Activated CD4-positive, CD25-positive, alpha-beta regulatory T cell treated with anti-CD3 and anti-CD28 coated beads, Interleukin-2, amount 50 U/mL, for 16 hours (primary cell): ENCODE results near the gene PHACTR1.
"Not testable (repeated sequence)": the region's sequence is repeated elsewhere in the genome, so short reads cannot be mapped to it uniquely, and the experiment has no call there.

Experiments used
- DNase-seq: peaks from one replicate; pipeline ENCODE4 v3.0.0-alpha.2; 2020; ENCODE audit warnings: low read depth, low spot score

The PHACTR1 gene

DNA sequence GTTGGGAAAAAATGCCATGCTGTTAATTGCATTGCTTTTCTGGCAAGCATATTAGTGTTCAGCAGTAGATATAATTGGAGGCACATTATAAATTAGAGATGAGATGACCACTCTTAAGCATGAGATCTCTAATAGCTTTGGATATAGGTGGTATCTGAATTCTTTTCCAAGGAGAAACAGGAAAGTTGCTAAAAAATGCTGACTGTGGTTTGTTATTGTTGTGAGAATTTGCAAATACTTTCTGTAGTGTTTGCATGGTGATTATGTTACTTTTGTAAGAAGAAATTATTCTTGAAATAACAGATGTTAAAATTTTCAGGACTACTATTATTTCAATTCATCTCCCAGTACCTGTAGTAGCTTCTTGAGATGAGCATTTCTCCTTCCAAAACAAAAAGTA, 386.6 kb downstream of the PHACTR1 start:
- DNase-seq, result no peak

DNA sequence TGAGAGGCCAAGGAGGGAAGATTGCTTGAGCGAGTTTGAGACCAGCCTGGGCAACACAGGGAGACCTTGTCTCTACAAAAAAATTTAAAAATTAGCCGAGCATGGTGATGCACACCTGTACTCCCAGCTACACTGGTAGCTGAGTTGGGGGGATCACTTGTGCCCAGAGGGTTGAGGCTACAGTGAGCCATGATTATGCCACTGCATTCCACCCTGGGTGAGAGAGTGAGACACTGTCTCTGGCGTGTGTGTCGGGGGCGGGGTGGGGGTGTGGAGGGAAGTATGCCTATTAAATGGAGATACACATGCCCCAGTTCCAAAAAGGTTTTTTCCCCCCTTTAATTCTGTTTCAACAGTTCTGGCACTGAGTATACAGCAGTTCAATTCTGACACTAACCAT, 388.6 kb downstream of the PHACTR1 start:
- DNase-seq, result no peak

DNA sequence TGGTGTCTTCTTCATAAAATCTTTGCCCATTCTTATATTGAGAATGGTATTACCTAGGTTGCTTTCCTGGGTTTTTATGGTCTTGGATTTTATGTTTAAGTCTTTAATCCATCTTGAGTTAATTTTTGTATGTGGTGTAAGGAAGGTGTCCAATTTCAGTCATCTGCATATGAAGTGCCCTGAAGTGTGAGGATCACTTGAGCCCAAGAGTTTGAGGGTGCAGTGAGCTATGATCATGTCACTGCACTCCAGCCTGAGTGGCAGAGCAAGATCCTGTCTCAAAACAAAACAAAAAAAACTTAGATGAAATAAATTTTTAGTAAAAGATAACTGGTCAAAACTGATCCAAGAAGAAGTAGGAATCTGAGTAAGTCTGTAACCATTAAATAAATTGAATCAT, 396.4 kb downstream of the PHACTR1 start:
- no peak for DNase-seq

DNA sequence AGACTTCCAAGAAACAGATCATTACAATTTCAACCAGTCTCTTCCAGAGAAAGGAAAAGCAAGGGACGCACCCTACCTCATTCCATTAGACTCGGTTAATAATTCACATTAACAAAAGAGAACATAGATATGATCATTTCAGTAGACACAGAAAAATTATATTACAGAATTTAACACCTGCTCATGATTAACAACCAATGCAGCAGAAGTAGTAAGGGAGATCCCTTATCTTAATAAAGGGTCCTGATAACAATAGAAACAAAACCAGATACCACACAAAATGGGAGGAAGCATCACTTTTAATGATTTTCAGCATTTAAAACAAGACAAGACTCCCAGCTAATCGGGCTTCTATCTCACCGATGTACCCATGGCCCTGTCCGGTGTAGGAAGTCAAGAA, 396.8 kb downstream of the PHACTR1 start:
- DNase-seq, result no peak

DNA sequence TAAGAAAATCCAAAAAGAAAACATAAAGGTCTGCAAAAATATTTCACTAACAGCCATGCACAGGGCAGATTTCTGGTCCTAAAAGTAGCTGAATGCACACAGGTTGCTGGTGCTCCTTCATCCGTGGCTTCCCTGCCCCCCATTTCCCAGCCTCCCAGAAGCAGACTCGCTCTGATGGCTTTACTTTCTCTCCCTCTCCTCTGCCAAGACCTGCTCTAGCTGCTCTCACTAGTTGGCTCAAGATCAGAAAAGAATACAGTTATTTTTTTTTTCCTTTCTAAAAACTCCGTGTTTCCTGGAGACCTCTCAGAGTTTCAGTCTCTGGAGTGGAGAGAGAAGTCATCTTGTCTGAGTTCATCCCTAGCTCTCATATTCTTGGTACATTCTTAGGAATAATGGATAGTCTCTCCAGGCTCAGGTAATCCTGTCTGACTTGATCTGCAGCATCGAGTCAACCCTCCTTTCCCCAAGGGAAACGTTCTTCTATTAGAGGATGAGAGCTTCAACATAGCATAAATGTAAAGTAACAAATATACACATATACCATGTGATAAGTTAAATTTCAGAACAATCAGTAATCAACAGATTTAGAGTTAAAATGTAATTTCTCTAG, 397.5 kb downstream of the PHACTR1 start:
- no peak for DNase-seq

DNA sequence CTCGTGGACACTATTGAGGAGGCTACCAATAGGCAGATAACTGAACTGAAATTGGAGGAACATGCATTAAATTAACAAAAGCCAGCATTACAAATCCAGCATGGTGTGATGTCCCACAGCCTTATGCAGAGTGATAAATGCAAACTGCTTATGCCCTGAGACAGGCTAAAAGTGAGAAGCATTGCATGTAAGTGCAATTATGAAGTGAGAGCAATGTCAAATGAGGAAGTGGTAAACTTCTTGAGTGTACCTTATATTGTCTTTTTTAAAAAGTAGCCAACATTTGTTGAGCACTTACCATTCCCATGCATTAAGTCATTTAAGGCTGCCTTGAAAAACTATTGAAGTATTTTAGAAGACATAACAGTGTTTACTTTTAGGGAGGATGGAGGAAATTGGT, 399.6 kb downstream of the PHACTR1 start:
- DNase-seq, result no peak

DNA sequence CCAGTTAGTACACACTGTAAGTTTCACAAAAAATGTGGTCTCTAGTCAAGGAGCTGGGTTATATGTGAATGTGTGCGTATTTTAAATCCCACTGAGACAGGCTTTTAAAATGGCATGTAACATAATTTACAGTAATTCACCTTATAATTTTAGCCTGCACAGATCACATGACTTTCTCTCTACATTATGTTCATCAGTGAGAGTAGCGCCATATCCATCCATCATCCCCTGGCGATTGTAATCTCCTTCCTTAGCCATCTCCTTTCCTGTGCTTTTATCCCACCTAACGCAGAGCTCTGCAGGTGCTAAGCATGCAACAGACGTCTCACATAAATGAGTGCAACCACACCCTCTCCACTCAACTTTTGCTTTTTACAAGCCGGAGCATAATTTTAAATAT, 401.0 kb downstream of the PHACTR1 start:
- no peak for DNase-seq

DNA sequence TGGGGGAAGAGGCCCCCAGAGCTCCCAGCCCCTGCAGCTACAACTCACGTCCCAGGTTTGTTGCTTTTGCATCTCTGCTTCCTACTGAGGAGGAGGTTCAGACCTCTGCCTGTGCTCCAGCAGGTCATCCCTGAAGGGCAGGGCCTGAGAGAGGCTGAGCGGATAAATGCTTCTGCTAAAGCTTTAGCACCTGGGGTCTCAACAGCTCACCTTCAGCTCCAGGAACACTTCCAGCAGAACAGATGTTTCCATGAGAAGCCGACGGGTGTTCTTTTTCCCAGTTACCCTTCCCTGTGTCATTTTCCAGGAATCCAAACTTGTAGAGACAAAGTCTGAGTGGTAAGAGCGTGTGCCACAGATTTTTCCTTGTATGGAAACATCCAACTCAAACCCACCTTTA, 403.0 kb downstream of the PHACTR1 start:
- no peak for DNase-seq

DNA sequence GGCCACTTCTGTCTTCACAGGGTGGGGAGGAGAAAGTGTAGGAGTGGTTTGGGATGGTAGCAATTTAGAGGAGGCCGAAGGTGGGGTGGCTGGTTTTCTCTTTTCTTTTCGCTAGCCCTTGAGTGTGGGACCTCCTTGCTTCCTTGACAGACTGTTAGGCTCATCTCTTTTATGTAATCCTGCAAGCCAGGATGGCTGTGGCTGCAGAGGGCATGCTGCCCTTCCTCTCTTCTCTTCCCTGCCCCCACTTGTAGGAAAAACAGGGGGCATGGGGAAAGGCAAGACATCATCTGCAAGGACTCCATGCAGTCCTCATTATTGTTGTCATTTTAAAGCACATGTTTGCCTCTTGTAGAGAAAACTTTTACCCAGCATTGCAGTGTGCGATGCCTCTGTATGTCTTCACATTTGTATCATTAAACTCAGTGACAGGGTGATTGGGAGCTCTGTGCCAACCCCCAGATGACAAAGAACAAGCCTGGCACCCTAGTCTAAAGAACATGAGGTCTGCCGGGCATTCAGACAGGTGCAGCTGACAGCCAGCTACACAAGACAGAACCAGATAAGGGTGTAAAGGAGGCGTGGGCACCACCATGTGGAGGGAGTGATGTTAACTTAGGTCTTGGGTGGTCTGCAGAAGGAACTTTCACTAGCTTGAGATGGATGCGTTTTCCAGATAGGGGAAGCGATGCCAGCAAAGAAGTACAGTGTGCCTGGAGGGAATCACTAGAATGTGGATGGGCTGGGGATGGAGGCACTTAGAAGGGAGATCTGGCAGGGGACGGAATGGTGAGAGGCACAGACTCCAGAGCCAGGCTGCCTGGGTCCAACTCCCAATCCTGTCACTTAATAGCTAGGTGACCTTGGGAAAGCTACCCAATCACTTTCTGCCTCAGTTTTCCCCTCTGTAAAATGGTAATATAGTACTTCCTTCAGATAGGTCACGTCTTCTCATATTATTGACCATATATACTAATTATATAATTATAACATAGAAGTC, 404.2 kb downstream of the PHACTR1 start:
- DNase-seq, result no peak

DNA sequence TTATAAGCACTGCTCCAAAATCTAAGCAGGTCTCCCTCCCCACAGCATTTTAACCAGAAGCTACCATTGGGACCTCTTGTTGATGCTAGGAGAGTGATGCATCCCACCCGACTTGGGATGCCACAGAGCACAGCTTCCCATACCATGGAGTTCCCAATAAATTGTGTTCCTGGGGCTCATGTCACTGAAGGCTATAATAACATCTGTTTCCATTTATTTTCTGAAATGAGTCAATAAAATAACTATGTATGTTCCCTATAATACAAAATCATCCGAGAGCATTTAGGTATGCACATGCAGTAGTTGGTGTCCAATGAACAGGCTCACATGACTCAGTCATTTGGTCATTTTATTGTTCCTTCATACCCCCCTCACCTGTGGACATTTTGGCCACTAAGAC, 407.6 kb downstream of the PHACTR1 start:
- DNase-seq, result no peak

DNA sequence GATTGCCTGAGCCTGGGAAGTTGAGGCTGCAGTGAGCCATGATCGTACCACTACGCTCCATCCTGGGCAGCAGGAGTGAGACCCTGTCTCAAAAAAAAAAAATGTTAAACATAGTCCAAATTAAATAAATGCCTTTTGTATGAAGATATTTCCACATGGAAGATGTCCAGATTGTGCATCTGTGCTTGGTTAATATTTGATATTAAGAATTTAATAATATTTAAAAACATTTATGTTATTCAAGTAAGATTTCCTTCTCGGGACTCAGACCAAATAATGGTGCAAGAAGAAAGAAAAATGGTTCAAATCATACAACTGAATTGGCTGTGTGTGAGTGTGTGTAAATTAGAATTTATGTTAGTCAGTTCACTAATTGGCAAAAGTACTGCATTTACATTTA, 409.3 kb downstream of the PHACTR1 start:
- DNase-seq, result no peak

DNA sequence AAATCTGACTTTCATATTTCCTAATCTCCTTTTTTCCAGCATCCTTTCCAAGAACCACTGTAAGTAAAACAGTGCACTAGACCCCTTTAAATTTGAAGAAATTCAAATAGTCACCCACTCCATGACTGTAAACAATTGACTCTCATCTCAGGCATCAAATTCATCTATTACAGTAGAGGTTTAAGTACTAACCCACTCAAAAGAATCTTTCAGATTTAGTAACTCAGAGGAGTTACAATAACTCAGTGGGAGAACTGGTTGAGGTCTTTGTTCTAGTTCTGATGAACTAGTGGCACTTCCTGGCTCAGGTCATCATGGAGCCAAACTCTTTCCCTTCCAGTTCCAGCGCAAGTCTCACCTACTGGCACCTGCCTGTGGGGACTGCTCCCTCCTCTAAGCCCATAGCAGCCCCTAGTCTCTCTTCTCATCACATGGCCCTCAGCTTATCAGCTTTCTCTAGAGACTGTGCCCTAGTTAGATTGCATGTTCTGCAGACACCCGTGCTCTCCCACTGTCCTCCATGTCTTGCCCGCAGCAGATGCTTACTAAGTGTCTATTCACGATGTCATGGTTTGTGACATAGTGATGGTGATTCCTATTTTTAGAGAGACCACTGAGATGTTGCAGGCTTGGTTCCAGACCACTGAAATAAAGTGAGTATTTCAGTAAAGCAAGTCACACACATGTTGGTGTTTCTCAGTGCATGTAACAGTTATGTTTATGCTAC, 415.5 kb downstream of the PHACTR1 start:
- DNase-seq, result no peak

DNA sequence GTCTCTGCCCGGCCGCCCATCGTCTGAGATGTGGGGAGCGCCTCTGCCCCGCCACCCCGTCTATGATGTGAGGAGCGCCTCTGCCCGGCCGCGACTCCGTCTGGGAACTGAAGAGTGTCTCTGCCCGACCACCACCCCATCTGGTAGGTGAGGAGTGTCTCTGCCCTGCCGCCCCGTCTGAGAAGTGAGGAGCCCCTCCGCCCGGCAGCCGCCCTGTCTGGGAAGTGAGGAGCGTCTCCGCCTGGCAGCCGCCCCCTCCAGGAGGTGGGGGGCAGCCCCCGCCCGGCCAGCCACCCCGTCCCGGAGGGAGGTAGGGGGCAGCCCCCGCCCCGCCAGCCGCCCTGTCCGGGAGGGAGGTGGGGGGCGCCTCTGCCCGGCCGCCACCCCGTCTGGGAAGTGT, 417.3 kb downstream of the PHACTR1 start:
- not testable (repeated sequence) for DNase-seq

DNA sequence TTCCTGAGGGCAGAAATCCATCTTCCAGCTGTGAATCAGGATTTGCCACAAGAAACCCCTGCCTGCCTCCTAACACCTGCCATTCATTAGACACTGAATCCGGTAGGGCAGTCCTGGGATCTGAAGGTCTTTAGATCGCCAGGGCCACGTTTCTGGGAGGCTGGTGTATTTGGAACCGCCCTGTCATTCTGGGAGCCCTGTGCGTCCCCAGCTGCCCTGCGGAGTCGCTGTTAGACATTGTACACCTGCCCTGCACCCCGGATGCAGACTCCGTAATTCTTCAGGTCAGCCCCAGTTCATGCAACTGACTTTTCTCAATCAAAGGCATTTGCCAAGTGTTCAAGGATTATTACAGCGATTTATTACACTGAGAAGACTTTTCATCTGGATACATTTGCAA, 418.6 kb downstream of the PHACTR1 start:
- DNase-seq, result no peak

DNA sequence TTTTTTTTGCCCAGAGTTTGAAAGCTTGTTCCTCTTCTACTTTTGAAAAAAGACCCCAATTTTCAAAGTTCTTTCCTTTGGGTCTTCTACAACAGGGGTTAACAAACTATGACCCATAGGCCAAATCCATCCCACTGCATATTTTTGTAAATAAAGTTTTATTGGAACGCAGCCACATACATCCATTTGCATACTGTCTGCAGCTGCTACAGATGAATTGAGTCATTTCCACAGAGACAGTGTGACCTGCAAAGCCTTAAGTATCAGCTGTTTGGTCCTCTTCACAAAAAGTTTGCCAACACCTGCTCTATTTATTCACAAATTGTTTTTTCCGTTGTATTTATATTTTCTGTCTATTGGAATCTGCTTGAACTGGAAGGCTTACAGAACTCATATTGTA, 422.6 kb downstream of the PHACTR1 start:
- no peak for DNase-seq

DNA sequence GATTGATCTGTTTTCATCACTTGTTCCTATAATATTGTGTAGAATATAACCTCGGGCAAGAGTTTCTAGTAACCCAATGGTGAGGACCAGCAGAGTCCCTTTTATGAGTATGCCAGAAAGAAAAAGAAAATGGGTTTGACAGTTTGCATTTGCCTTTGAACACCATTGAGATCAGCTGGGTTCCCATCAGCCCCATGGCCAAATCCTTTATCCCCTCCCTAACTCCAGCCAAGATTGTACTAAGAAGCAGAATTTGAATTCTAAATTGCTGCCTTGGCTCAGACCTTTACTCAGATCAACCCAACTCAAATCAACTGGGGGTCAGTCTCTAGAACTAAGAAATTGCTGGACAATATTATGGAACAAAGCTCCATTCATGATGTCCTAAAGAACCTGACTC, 424.4 kb downstream of the PHACTR1 start:
- no peak for DNase-seq

DNA sequence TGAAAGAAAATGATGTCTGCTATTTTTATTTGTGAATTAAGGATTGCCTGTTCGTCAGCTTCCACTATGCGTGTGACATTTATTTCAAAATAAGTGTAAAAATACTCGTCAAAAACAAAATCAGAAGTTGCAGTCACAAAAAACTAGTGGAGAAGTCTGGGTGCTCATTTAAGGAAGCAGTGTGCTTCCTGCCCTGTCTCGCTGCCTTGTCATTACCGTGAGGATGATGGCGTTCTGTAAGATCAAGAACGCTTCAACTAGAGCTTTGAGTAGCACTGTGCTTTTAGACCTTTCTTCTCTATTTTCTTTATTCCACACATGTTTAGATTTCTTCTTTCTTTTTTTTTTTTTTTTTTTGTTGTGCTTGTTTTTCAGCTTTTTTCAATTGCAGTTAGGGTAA, 424.8 kb downstream of the PHACTR1 start:
- no peak for DNase-seq

DNA sequence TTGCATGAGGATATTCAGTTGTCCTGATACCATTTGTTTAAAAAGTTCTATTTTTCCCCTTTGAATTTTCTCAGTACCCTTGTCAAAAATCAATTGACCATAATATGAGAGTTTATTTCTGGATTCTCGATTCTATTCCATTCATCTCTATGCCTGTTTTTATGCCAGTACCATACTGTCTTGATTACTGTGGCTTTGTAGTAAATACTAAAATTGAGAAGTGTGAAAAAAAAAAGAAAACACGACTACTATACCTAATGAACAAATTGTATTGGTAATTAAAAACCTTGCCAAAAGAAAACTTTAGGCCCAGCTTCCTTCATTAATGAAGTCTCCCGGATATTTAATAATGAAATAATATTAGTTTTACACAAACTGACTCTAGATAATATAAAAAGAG, 426.0 kb downstream of the PHACTR1 start:
- DNase-seq, result no peak

DNA sequence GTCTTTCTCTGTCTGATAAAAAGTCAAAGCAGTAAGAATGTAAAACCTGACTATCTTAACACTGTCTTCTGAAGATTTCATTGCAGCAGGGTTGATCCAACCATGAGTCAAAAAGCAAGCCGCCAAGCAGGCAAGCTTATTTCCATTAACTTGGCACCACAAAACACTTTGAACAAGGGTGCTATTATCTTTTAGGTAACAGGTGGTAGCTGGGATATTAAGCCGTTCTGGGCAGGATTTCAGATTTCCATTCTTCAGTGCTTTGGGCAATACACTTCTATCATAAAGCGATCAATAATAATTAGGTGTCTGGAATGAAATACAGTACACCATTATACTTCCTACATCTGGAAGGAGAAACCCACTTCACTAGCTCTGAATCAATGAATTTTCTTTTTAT, 429.9 kb downstream of the PHACTR1 start:
- no peak for DNase-seq

DNA sequence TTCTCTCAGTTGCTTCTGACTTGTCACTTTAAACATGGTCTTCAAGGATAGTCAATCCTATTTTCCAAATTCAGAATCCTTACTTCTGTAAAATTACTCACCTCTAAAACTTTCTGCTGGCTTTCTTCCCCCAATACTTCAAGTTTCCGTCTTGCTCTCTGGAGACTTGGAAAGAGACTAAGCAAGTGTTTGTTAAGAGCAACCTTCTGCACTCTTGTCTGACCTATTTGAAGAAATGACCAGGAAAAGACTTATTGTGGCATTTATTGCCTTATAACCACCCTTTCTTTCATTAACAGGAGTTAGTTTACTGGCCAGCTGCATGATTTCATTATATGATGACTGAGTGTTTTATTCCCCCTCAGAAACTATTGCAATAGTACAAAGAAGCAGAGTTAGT, 430.8 kb downstream of the PHACTR1 start:
- no peak for DNase-seq

DNA sequence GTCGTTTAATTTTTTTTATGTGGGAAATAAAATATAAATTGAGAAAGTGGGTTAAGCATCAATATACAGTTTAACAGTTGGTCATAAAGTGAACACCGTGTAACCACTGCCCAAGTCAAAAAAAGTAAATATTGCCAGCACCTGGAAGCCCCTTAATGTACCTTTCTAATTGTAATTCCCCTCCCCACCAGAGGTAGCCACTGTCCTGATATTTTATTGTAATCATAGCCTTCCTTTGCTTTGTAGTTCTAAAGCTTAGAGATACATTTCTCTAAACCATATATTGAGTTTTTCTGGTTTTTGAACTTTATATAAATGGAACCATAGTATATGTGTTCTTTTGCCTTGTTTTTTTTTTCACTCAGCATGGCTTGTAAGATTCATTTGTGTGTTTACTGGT, 431.2 kb downstream of the PHACTR1 start:
- no peak for DNase-seq

DNA sequence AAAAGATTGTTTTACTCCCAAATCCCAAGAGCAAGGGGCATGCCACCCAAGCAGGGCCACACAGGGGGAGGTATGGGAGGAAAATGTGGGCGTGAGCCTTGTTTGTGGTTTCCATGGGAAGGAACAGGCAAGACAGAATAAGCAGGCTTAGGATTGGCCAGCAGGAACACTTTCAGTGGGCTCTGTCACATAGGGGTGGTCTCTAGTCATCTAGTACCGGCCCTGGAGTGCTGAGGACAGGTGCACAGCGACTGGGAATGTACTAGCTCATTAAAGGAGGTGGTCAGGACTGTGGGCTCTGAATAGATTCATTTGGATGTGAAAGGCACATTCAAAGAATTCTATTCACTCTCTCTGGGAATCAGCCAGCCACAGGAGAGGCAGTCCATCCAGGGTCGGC, 436.2 kb downstream of the PHACTR1 start:
- DNase-seq, result no peak

DNA sequence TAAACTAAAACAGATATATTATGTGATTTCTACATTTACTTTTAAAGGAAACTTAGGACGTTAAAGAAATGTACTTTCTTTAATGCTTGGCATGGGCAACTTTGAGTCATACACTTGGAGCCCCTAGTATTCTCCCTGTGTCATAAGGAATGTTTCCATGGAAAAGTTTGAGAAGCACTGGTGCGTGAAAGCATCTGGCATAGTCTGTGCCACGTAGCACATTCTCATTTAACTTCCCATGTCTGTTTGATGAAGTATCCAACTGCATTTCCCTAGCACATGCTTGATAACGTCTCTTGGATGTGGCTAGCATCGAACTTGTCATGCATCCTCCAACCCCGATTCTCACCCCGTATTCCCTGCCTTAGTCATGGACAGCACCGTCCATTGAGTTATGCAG, 439.8 kb downstream of the PHACTR1 start:
- no peak for DNase-seq
